ENCODE results near the gene PRELP. TPM values are rescaled to one million over a fixed set of nuclear protein-coding genes. Genes with fewer than 3 reads are reported as not detected.
"Not testable (repeated sequence)": the region's sequence is repeated elsewhere in the genome, so short reads cannot be mapped to it uniquely, and the experiment has no call there.

Gene PRELP
- 200 TPM for total RNA-seq

DNA sequence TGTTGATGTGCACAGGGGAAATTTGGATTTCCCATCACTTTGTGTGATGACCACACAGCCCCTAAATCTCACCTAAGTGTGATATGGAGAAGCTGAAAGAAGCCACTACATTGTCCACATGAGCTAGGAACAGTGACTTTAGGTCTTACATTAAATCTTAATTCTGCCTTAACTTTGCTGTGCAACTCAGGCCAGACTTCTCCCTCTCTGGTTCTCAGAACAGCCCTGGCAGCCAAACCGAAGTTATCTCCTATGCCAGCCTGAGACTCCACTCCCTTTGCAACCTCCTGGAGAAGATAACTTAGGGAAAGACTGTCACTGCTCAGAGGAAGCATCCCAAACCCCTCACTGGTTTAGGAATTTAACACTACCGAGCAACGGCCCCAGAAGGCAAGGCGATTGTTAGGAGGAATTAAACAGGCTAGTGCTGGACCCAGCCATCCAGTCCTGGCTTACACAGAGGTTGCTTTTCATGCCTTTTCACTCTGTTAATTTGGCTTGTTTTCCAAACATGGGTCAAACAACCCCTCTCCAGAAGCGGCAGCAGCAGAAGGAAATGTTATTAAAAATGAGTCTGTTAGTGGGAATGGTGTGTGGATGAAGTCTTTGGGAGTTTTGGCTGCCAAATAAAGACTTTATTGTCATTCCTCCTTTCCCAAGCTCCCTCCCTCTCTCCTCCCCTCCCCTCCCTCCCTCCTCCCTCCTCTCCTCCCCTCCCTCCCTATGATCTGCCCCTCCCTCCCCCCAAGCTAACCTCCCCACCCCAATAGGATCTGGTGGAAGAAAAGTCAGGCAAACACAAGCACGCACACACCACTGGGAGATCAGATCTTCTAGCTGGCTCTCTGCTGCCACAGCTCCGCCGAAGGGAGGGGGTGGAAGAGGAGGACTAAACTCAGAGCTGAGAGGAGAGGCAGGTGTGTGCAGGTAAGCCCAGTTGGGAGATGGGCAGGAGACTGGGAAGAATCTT is at the start of gene PRELP:
TSS of gene PRELP (plus strand) at position 795 of the 970 bp plus-strand sequence. CDS start 7,379 bp downstream, outside the sequence.
- intact Hi-C loops (cut with DNase I), result no loop called here
- DNase-seq (ENCODE audit: low spot score) (peak; percentile 83), ATAC-seq (peak; percentile 85)

- intact Hi-C loops (cut with DNase I), result loop anchor here (10.0 kb wide), 1 partner anchor 382 kb away; no protein-coding TSS in a partner anchor
- DNase-seq (ENCODE audit: low spot score) (no peak), ATAC-seq (no peak)
These were observed 49.2 kb upstream of the PRELP start for GRCh38 chr1:203426366-203426765.

- intact Hi-C loops (cut with DNase I), result loop anchor here (10.0 kb wide), 1 partner anchor 382 kb away; no protein-coding TSS in a partner anchor
- ATAC-seq, result no peak
- no peak for DNase-seq (ENCODE audit: low spot score)
These were observed 48.7 kb upstream of the PRELP start for GRCh38 chr1:203426870-203427269.

DNA sequence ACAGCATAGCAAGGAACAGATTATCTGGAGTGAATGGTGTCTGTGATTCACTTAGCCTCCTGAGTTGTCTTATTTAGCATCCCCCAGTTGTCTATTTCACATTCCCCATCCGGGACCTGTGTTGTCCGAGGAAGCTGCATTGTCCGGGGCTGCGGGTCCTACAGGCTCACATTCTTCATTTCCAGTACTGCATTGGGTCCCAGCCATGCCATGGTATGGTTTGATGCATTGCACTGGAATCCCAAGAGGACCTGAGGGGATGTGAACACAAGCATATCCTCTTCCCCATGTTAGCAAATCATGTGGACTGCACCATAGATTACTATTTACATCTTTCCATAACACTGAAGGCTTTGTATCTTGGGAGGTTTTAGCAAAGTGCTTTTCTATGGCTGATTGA is 48.2 kb upstream of the PRELP start:
- DNase-seq (ENCODE audit: low spot score) (no peak), ATAC-seq (no peak)
- intact Hi-C loops (cut with DNase I), result loop anchor here (10.0 kb wide), 1 partner anchor 383 kb away; no protein-coding TSS in a partner anchor

DNA sequence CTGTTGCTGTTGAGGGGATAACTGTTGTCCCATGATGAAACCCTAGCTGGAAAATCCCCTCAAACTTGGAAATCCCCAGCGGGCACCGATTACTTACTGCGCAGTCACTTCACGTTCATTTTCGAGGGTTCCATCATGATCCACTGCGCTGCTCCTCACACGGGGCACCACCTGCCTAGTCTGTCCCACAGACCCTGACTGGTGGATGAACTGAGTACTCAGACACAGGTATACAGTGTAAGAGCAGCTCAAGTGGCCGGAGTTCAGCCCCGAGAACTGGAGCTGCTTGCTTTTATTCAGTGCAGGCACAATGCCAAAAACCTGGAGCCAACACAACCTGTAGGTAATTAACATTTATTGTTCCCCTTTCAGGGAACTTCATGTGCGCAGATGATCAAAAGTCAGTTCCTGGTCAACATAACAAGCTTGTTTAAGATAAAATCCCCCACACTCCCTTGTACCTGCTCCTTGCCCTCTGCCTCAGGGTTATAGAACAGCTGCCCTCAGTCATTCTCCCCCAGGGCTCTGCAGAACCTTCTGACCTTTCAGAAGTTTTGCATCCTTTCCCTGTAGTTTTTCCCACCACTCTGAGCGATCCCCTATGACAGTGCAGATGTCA is 46.5 kb upstream of the PRELP start:
- DNase-seq (ENCODE audit: low spot score) (no peak), ATAC-seq (peak; percentile 55)
- intact Hi-C loops (cut with DNase I), result loop anchor here (10.0 kb wide), 1 partner anchor 384 kb away; no protein-coding TSS in a partner anchor

DNA sequence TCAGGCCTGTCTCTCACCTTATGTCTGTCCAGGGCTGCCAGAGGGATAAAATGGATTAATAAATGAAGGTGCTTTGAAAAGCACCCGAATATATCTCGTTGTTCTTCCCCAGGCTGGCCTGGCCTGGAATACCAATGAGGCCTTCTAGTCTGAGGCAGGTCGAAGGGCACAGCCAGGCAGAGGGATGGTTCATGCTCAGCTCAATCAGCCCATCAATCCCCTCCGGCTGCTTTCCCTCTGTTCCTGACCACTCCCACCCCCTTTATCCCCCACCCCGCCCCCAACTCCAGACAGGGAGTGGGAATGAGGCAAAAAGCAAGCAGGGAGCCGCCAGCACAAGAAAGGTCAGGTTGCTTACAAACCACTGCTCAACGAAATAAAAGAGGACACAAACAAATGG is 40.0 kb upstream of the PRELP start:
- DNase-seq (ENCODE audit: low spot score) (no peak), ATAC-seq (no peak)
- intact Hi-C loops (cut with DNase I), result no loop called here

GRCh38 chr1:203437696-203438315 is 37.8 kb upstream of the PRELP start:
- no peak for DNase-seq (ENCODE audit: low spot score)
- intact Hi-C loops (cut with DNase I), result no loop called here
- no peak for ATAC-seq

DNA sequence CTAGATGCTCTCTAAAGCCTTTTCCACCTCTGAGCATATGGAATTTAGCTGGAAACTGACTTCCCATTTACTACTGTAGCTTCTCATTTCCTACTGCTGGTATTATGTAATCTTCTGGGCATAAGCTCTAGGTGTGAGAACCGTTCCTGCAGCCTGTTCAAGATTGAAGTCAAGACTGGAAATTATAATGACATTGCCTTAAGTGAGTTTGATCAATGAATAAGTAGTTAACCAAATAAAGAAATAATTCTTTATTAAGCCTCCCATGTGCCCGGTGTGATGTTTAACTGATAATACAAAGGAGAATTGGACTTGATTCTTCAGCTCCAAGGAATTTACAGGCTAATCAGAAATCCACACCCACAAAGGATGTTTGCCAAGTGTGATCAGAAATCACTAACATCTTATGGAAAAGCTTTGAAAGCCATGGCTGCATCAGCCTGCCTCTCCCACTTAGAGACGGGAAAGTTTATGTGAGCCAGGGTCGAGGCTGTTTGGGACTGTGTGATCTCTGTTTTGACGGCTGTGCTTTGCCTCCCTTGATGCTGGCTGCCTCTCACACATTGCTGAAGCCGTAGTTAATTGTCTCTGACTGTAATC is 36.4 kb upstream of the PRELP start:
- DNase-seq (ENCODE audit: low spot score) (no peak), ATAC-seq (no peak)
- intact Hi-C loops (cut with DNase I), result no loop called here

GRCh38 chr1:203440771-203441170 is 34.8 kb upstream of the PRELP start:
- ATAC-seq (peak; percentile 96), DNase-seq (ENCODE audit: low spot score) (peak; percentile 83)
- intact Hi-C loops (cut with DNase I), result no loop called here

GRCh38 chr1:203441766-203442165 is 33.8 kb upstream of the PRELP start:
- intact Hi-C loops (cut with DNase I), result no loop called here
- DNase-seq (ENCODE audit: low spot score) (no peak), ATAC-seq (no peak)

DNA sequence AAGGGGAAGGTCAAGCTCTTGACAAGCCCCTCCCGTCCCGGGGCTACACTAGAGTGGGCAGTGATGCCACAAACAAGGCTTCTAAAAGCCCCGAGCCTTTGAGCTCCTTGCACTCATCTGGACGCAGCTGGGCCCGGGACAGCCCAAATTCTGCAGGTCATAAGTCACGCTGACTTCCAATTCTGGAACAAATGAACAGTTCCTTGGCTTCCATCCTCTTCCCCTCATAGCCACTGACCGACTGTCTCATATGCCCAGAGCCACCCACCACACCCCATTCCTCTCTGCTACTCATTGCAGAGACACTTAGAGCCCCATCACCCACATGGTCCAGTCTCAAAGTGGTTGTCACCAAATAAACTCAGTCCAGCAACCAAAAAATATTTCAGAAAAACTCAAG is 32.8 kb upstream of the PRELP start:
- DNase-seq (ENCODE audit: low spot score) (no peak), ATAC-seq (peak; percentile 32)
- intact Hi-C loops (cut with DNase I), result no loop called here

DNA sequence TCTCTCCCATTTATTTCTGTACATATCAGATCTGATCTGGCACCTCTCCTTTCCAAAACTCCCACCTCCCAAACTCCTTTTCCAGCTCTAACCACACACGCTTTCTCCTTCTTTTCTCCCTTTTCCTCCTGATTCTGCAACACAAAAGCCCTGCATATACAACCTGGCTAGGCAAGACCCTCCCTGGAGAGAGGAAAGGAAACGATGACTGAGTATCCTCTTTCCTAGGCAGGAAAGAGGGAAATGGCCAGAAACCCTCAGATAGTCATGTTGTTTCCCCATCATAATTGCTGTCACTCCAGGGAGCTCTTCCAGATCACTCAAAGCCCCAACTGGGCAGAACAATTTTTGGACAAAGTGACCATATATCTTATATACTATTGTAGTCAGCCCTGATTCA is 32.3 kb upstream of the PRELP start:
- no peak for ATAC-seq
- no peak for DNase-seq (ENCODE audit: low spot score)
- intact Hi-C loops (cut with DNase I), result no loop called here

DNA sequence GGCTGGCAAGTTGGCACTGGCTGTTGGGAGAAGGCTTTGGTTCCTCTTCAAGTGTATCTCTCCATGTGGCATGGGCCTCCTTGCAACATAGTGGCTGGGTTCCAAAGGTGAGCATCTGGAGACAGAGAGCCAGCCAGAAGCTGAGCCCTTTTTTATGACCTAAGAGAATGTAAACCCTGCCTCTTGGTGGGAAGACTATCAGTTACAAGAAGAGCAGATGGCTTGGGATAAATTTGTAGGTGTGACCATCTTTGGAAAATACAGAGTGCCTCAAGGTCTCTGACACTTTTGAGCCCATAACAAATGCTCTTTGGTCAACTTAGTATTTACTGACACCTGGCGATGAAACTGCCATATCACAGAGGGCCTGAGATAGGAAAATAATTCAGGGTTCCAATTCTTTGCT is 31.4 kb upstream of the PRELP start:
- ATAC-seq (no peak), DNase-seq (ENCODE audit: low spot score) (no peak)
- intact Hi-C loops (cut with DNase I), result no loop called here

DNA sequence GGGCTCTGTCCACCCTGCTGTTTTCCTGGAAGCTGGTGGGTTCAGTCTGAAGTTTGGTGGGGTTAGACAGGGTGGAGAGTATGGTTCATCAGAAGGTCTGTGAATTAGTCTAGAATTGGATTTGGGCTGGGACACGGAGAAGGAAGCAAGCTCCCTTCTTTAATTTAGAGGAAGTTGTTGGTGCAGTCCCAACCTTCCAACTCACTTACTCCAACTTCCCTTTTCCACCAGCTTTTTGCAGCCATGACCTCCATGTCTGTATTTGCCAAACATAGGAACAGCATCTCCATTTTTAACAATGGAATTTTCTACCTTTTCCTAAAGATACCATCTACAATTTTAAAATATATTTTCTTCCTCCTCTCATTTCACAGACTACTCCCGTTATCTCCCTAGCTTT is 28.5 kb upstream of the PRELP start:
- ATAC-seq (no peak), DNase-seq (ENCODE audit: low spot score) (peak; percentile 19)
- intact Hi-C loops (cut with DNase I), result no loop called here

DNA sequence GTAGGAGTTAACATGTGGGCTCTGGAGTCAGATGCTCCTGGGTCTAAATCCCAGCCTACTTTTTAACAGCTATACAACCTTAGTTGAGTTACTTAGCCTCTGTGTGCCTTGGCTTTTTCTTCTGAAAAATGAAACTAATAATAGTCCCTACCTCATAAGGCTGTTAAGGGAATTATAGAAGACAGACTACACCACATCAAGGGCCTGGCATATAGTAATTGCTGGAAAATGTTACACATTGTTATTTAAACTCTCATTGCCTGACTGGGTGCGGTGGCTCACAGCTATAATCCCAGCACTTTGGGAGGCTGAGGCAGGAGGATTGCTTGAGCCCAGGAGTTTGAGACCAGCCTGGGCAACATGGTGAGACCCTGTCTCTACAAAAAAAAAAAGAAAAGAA is 28.0 kb upstream of the PRELP start:
- ATAC-seq; intact Hi-C loops (cut with DNase I): not testable (repeated sequence)
- DNase-seq (ENCODE audit: low spot score), result peak; percentile 17

GRCh38 chr1:203448521-203449061 is 27.0 kb upstream of the PRELP start:
- ATAC-seq, result peak; percentile 80
- DNase-seq (ENCODE audit: low spot score), result peak; percentile 70
- intact Hi-C loops (cut with DNase I), result no loop called here

DNA sequence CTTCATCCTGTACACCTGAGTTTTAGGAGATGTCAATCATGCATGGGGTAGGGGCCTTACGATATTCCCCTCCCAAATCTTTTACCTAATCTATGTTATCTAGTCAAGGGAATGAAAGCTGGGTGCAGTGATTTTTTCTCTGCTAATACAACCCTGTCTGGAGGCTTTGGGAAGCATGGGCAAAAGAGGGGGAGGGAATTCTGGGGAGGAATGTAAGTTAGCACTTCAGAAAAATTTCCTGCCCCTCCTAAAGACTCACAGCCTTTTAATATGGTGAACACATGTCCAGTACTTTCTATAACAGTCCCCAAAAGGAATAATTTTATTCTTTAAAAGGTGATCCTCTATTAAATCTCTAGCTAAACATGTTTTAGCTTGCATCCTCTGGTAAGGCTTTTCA is 25.6 kb upstream of the PRELP start:
- DNase-seq (ENCODE audit: low spot score) (peak; percentile 2), ATAC-seq (no peak)
- intact Hi-C loops (cut with DNase I), result no loop called here

- intact Hi-C loops (cut with DNase I), result no loop called here
- ATAC-seq (no peak), DNase-seq (ENCODE audit: low spot score) (peak; percentile 50)
These were observed 25.0 kb upstream of the PRELP start for GRCh38 chr1:203450479-203451149.

Measured in sciatic nerve (tissue), 2 donors.